ENCODE data around the gene UACA.

UACA gene

DNA sequence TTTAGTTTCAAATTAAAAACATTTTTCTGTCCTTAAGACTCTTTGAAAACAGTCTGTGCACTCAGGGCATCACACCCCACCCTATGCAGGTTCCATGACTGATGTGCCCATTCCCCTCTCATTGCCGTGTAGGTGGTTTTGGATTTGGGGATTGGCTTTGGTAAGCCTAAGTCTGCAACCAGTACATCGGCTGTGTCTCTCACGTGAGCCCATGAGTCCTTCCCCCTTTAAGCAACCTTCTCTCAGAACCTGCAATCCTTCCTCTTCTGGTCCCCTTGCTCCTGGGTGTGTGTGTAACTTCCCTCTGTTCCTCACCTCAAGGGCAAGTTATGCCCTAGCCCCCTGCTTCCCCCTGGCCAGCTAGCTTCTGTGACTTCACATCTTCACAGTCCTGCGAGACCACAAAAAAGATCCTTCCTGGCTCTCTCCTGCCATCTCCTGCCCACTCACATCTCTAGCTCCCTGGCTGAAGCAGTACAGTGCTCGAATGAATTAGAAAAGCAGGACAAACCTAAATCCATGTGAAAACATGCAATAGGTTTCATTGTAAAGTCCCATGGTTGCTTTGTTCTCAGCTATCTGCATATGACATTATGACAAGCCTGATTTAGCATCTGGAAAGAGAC lies 126.7 kb downstream of the UACA start:
- DNase-seq (ENCODE audit: extremely low spot score), result no peak
- CTCF ChIA-PET, result interaction anchor here (0.6 to 0.9 kb wide), 3 partner anchors 9 to 1108 kb away, joined by 3 to 4 read pairs (median 3); no protein-coding TSS in a partner anchor
- no peak for TF ChIP-seq FOXM1 (IDR thresholded peaks at IDR 0.05; ENCODE audit: borderline replicate concordance)
- TF ChIP-seq ZNF384 (IDR thresholded peaks at IDR 0.05), result no peak
- TF ChIP-seq SUZ12 (IDR thresholded peaks at IDR 0.05), result no peak
- TF ChIP-seq, protein P1, sequence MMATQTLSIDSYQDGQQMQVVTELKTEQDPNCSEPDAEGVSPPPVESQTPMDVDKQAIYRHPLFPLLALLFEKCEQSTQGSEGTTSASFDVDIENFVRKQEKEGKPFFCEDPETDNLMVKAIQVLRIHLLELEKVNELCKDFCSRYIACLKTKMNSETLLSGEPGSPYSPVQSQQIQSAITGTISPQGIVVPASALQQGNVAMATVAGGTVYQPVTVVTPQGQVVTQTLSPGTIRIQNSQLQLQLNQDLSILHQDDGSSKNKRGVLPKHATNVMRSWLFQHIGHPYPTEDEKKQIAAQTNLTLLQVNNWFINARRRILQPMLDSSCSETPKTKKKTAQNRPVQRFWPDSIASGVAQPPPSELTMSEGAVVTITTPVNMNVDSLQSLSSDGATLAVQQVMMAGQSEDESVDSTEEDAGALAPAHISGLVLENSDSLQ (IDR thresholded peaks at IDR 0.05), result no peak
- TF ChIP-seq ELF4 (IDR thresholded peaks at IDR 0.05), result no peak
- no peak for TF ChIP-seq L3MBTL2 (conservative IDR thresholded peaks at IDR 0.05)
- no peak for TF ChIP-seq SP1 (IDR thresholded peaks at IDR 0.05)
- no peak for TF ChIP-seq TARDBP (IDR thresholded peaks at IDR 0.05)
- TF ChIP-seq FOXA1 (IDR thresholded peaks at IDR 0.05), result no peak
- TF ChIP-seq CTBP1 (IDR thresholded peaks at IDR 0.05; ENCODE audit: borderline replicate concordance), result no peak
- TF ChIP-seq ARNT (IDR thresholded peaks at IDR 0.05), result no peak
- no peak for TF ChIP-seq NFRKB (IDR thresholded peaks at IDR 0.05)
- POLR2A ChIA-PET, result no interaction called here

GRCh38 chr15:70635895-70636294 lies 127.5 kb downstream of the UACA start:
- CTCF ChIA-PET, result interaction anchor here (0.7 to 0.8 kb wide), 2 partner anchors 67 to 166 kb away, joined by 3 read pairs; no protein-coding TSS in a partner anchor

GRCh38 chr15:70633991-70634390 lies 129.4 kb downstream of the UACA start:
- DNase-seq (ENCODE audit: extremely low spot score), result no peak
- CTCF ChIA-PET, result no interaction called here
- POLR2A ChIA-PET, result no interaction called here
- TF ChIP-seq ZNF384 (IDR thresholded peaks at IDR 0.05), result no peak
- TF ChIP-seq SP1 (IDR thresholded peaks at IDR 0.05), result no peak
- TF ChIP-seq BHLHE40 (IDR thresholded peaks at IDR 0.05; ENCODE audit: borderline replicate concordance), result no peak

More at GRCh38 chr15:70635895-70636294, 127.5 kb downstream of the UACA start:
- POLR2A ChIA-PET, result no interaction called here
- TF ChIP-seq HDGF (IDR thresholded peaks at IDR 0.05; ENCODE audit: borderline replicate concordance) (no peak), ZNF384 (IDR thresholded peaks at IDR 0.05) (no peak), FOXM1 (IDR thresholded peaks at IDR 0.05; ENCODE audit: borderline replicate concordance) (no peak), TARDBP (IDR thresholded peaks at IDR 0.05) (no peak), FOXK2 (IDR thresholded peaks at IDR 0.05) (no peak), CTBP1 (IDR thresholded peaks at IDR 0.05; ENCODE audit: borderline replicate concordance) (no peak)
- no peak for DNase-seq (ENCODE audit: extremely low spot score)

DNA sequence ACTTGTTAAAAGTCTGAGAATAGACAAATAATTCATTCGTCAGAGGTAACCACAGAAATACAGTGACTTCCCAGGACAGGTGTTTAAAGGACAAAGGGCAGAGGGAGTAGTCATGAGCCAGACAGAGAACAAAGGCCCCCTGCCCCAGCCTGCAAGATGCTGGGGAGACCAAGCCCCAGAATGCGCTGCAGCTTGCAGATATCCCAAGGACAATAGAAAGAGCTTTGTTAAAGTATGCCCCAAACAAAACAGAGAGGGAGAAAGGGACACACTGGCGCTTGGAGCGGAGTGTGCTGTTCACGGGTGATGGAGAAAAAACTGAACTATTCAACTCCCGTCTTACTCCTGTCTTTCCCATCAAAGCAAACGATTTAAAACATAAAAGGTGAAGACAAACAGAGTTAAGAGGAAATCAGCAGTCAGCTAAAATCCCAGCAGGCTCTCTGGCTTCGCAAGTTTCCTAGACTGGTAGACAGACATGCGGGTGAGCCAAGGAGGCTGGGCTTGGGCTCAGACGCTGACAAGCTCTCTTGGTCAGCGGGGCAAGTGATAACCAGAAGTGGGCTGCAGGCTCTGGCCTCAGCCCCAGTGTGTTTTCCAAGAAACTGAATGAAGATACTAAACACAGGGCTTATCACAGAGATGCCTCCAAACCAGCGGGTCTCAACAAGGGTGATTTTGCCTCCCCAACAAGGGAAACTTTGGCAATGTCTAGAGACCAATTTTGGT lies 130.1 kb downstream of the UACA start:
- DNase-seq (ENCODE audit: extremely low spot score), result no peak
- ChIA-PET CTCF (no interaction called here), POLR2A (no interaction called here)
- no peak for TF ChIP-seq BHLHE40 (IDR thresholded peaks at IDR 0.05; ENCODE audit: borderline replicate concordance)
- TF ChIP-seq HDGF (IDR thresholded peaks at IDR 0.05; ENCODE audit: borderline replicate concordance), result no peak
- no peak for TF ChIP-seq FOXA1 (IDR thresholded peaks at IDR 0.05)
- TF ChIP-seq CTBP1 (IDR thresholded peaks at IDR 0.05; ENCODE audit: borderline replicate concordance), result no peak
- no peak for TF ChIP-seq ZNF384 (IDR thresholded peaks at IDR 0.05)
- no peak for TF ChIP-seq TARDBP (IDR thresholded peaks at IDR 0.05)
- TF ChIP-seq, protein P1 (IDR thresholded peaks at IDR 0.05), result no peak
- no peak for TF ChIP-seq ELF4 (IDR thresholded peaks at IDR 0.05)
- TF ChIP-seq ARNT (IDR thresholded peaks at IDR 0.05), result no peak
- no peak for TF ChIP-seq L3MBTL2 (conservative IDR thresholded peaks at IDR 0.05)
- TF ChIP-seq FOXM1 (IDR thresholded peaks at IDR 0.05; ENCODE audit: borderline replicate concordance), result no peak
- no peak for TF ChIP-seq SUZ12 (IDR thresholded peaks at IDR 0.05)
- no peak for TF ChIP-seq LEF1 (IDR thresholded peaks at IDR 0.05; ENCODE audit: borderline replicate concordance)
- no peak for TF ChIP-seq FOXK2 (IDR thresholded peaks at IDR 0.05)
- no peak for TF ChIP-seq NFRKB (IDR thresholded peaks at IDR 0.05)
- TF ChIP-seq SP1 (IDR thresholded peaks at IDR 0.05), result no peak

DNA sequence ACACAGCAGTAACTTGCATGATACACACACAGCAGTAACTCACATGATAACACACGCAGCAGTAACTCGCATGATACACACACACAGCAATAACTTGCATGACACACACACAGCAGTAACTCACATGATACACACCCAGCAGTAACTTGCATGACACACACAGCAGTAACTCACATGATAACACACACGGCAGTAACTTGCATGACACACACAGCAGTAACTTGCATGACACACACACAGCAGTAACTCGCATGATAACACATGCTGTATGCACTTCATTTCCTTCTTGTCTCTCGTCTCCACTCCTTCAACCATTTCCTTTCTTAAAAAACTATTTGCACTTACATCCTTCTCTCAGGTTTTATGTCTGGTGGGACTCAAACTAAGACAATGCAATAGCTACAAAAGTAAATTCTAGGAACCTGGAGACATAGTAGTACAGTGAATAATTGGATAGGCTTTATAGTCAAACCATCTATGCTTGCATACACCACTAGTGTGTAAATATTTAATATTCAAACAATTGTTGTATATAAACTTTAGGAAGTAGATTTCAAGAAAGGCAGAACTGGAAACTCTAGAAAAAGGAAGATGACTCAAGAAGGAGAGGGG lies 130.8 kb downstream of the UACA start:
- no peak for TF ChIP-seq FOXK2 (IDR thresholded peaks at IDR 0.05)
- no peak for DNase-seq (ENCODE audit: extremely low spot score)
- CTCF ChIA-PET, result no interaction called here
- POLR2A ChIA-PET, result no interaction called here

DNA sequence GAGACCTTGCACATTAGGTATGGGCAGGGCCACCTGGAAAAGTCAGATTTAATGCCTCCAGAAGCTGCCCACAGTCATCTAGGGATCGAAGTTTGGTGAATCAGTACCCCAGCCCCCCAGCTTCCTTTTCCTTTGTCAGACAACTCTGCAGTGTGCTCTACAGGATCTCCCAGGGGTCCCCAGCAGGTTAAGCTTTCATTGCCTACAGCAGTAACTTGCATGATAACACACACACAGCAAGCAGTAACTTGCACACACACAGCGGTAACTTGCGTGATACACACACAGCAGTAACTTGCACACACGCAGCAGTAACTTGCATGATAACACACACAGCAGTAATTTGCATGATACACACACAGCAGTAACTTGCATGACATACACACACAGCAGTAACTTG lies 131.3 kb downstream of the UACA start:
- no peak for DNase-seq (ENCODE audit: extremely low spot score)
- CTCF ChIA-PET, result interaction anchor here (0.6 kb wide), 1 partner anchor 63 kb away, joined by 3 read pairs; no protein-coding TSS in a partner anchor
- POLR2A ChIA-PET, result no interaction called here
- no peak for TF ChIP-seq TARDBP (IDR thresholded peaks at IDR 0.05)
- TF ChIP-seq ELF4 (IDR thresholded peaks at IDR 0.05), result no peak
- TF ChIP-seq HDGF (IDR thresholded peaks at IDR 0.05; ENCODE audit: borderline replicate concordance), result no peak

DNA sequence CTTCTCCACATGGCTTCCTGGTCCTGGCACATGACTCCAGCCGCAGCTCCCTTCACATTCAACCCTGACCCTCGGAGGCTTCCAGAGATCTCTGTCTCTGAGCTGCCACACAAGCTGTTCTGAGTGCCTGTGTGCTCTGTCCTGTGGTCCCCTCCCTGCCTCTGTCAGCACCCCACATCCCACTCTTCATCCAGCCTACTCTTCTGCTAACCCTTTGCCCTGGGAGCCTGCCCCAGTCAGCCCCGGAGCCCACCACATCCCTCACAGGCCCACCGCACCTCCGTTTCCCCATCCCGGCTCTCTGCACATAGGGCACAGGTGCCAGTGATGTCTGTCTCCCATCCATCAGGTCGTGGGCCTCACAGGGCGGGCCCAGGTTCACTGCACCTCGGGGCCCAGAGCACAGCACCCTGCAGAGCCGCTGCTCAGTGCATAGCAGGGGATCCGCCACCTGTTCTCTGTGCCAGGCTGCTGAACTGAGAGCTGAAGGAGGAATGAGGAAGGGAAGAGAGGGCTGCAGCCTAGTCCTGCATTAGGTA lies 133.6 kb downstream of the UACA start:
- DNase-seq (ENCODE audit: extremely low spot score), result no peak
- TF ChIP-seq CTBP1 (IDR thresholded peaks at IDR 0.05; ENCODE audit: borderline replicate concordance), result no peak
- no peak for TF ChIP-seq SUZ12 (IDR thresholded peaks at IDR 0.05)
- no peak for TF ChIP-seq FOXA1 (IDR thresholded peaks at IDR 0.05)
- no peak for TF ChIP-seq ELF4 (IDR thresholded peaks at IDR 0.05)
- TF ChIP-seq NFRKB (IDR thresholded peaks at IDR 0.05), result no peak
- TF ChIP-seq ZNF384 (IDR thresholded peaks at IDR 0.05), result no peak
- TF ChIP-seq HDGF (IDR thresholded peaks at IDR 0.05; ENCODE audit: borderline replicate concordance), result no peak
- TF ChIP-seq SP1 (IDR thresholded peaks at IDR 0.05), result no peak
- TF ChIP-seq BHLHE40 (IDR thresholded peaks at IDR 0.05; ENCODE audit: borderline replicate concordance), result no peak
- no peak for TF ChIP-seq ARNT (IDR thresholded peaks at IDR 0.05)
- TF ChIP-seq TARDBP (IDR thresholded peaks at IDR 0.05), result no peak
- TF ChIP-seq FOXM1 (IDR thresholded peaks at IDR 0.05; ENCODE audit: borderline replicate concordance), result no peak
- TF ChIP-seq LEF1 (IDR thresholded peaks at IDR 0.05; ENCODE audit: borderline replicate concordance), result no peak
- no peak for TF ChIP-seq FOXK2 (IDR thresholded peaks at IDR 0.05)
- TF ChIP-seq L3MBTL2 (conservative IDR thresholded peaks at IDR 0.05), result no peak
- POLR2A ChIA-PET, result no interaction called here
- CTCF ChIA-PET, result no interaction called here

Measured in HEK293T (cell line).